ENCODE data around the gene FMN1.
A peak's percentile ranks its signal among the peaks of the same experiment; 100 is the strongest.

FMN1 gene

GRCh38 chr15:32775103-32775502, 419.4 kb downstream of the FMN1 start:
- DNase-seq (ENCODE audit: low read depth) = no peak

DNA sequence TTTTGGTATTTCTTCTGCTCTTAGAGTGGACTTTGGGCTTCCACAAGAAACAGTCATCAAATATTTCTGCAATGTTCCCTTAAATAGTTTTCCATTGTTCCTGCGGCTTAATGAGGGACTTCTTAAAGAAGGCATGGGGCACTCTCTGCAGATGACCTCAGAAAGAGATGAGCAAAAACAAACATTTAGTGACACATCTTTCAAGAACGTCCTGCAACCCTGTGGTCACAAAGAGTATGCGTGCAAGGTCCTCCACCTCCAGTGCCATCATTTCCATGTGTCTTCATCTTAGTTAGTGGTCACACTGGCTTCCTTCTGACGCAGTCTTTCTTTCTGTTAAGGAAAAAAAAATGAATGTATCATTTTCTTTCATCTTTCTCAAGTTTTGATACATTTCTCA, 420.5 kb downstream of the FMN1 start:
- peak; percentile 79 for DNase-seq (ENCODE audit: low read depth)

DNA sequence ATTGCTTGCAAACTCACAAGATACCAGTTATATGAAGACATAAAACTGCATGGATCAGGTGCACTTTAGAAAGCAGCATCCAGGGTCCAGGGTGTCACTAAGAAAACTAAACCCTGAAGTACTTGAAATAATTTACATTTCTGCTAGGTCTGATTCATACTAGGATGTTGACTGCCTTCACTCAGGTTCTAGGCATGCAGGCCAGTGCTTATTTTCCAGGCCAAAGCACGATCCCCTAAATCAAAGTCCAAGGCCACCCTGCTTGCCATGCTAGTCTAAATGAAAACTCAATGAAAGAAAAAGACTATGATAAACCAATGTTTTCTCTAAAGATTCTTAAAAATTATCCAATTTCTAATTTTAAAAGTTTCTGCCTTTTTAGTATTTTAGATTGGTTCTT, 427.3 kb downstream of the FMN1 start:
- peak; percentile 14 for DNase-seq (ENCODE audit: low read depth)

DNA sequence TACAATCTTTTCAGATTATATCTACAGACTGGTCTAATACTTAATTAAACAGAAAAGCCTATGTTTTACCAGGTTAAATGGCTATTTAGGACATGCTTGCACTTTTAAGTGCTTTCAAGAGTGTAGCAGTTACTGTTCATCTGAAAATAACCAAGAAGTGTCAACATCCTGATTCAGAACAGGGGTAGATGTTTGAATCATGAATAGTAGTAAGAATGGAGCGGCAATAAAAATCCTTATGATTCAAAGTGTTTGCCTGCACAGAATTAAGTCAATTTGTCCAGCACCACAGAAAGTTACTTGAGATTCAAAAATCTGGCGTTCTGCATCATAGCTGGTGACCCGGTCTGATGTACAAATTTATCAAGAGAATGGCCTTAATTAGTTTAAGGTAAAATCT, 428.4 kb downstream of the FMN1 start:
- no peak for DNase-seq (ENCODE audit: low read depth)

DNA sequence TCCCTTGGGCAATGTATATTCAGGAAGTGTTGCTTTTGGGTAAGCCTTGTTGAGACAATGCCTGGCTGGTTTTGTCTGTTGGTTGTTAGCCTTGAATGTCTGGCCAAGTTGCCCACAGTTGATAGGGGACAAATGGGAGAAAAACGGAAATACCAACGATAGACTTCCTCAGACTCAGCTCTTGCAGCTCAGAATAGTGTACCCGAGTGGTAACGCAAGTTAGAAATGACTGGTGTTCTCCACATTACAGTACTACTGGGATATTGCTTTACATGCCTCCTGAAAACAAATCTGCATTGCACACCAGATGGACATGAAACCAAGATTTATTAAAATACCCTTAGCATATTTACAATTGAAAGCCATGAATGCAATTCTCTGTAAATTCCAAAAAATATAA, 429.3 kb downstream of the FMN1 start:
- DNase-seq (ENCODE audit: low read depth) = no peak

DNA sequence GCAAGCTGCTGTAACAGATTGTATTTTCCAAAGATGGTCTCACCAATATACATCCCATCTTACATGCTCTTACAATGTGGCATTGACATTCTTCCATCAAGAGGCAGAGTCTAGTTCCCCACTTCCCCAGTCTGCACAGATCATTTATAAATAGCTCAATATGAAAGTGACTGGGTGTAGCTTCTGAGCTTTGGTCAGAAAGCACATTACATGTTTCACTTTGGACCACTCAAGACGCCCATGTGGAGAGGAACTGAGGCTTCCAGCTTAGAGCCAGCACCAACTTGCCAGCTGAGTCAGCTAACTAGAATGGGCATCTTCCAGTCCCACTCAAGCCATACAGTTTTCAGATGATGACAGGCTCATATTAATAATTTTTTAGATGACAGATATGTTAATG, 431.2 kb downstream of the FMN1 start:
- no peak for DNase-seq (ENCODE audit: low read depth)

GRCh38 chr15:32757426-32757825, 437.1 kb downstream of the FMN1 start:
- no peak for DNase-seq (ENCODE audit: low read depth)

DNA sequence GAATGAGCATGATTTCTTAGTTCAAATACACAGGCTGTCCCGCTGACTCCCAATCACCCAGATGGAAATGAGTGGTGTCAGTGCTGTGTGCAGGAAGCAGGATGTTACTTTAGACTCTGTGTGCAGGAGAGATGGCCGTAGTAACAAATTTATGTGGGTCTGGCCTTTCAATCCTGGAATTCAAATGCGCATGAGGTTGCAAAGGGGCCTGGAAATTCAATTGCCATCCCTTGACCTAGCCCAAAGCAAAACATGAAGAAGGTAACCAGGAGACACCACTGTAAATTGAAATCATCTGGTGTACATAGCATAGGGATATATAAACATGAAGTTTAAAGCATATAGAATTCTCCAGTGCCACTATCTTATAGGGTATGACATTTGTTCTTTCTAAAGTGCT, 443.5 kb downstream of the FMN1 start:
- no peak for DNase-seq (ENCODE audit: low read depth)

GRCh38 chr15:32747921-32748342, 446.6 kb downstream of the FMN1 start:
- DNase-seq (ENCODE audit: low read depth) = no peak

GRCh38 chr15:32746116-32746857, 448.2 kb downstream of the FMN1 start:
- DNase-seq (ENCODE audit: low read depth) = no peak

GRCh38 chr15:32743411-32744140, 450.9 kb downstream of the FMN1 start:
- DNase-seq (ENCODE audit: low read depth) = no peak

DNA sequence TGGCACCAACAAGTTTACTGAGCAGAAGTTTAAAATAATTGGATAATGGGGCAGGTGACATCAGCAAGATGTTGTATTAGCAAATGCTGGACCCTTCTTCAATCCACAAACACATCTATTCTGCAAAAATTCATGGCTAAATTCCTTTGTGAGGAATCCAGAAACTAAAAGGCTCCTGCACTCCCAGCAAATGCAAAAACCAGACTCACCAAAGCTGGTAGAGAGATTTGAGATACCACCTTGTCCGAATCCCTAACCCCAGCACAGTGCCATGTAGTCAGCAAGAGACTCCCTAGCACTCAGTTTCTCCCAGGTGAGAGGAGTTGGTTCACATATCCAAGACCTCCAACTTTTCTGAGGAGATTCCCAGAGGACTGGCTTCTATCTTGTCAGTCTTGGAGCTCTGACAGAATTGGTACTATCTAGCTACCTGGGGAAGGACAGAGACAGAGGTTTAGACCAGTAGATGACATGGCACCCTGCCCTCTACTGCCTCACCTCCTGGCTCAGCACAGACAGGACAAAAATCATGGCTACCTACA, 454.9 kb downstream of the FMN1 start:
- no peak for DNase-seq (ENCODE audit: low read depth)

DNA sequence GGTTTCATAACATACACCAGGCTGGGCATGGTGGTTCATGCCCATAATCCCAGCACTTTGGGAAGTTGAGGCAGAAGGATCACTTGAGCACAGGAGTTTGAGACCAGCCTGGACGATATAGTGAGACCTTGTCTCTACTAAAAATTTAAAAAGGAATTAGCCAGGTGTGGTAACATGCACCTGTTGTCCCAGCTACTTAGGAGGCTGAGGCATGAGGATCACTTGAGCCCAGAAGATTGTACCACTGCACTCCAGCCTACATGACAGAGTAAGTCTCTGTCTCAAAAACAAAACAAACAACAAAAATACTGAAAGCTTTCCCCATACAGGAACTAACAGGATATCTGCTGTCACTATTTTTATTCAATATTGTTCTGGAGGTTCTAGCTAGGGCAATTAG, 455.8 kb downstream of the FMN1 start:
- DNase-seq (ENCODE audit: low read depth) = no peak

DNA sequence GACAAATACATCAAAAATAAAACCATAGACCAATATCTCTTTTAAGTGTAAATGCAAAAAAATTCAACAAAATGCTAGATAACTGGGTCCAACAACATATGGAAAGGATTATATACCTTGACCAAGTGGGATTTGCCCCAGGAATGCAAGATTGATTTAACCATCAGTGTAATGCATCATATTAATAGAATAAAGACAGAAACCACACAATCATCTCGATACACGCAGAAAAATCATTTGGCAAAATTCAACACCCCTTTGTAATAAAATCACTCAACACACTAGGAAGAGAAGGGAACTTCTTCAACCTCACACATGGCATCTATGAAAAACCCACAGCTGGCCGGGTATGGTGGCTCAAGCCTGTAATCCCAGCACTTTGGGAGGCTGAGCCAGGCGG, 457.2 kb downstream of the FMN1 start:
- DNase-seq (ENCODE audit: low read depth) = no peak

- DNase-seq (ENCODE audit: low read depth) = no peak
Measured at GRCh38 chr15:32736701-32737061, 457.8 kb downstream of the FMN1 start.

DNA sequence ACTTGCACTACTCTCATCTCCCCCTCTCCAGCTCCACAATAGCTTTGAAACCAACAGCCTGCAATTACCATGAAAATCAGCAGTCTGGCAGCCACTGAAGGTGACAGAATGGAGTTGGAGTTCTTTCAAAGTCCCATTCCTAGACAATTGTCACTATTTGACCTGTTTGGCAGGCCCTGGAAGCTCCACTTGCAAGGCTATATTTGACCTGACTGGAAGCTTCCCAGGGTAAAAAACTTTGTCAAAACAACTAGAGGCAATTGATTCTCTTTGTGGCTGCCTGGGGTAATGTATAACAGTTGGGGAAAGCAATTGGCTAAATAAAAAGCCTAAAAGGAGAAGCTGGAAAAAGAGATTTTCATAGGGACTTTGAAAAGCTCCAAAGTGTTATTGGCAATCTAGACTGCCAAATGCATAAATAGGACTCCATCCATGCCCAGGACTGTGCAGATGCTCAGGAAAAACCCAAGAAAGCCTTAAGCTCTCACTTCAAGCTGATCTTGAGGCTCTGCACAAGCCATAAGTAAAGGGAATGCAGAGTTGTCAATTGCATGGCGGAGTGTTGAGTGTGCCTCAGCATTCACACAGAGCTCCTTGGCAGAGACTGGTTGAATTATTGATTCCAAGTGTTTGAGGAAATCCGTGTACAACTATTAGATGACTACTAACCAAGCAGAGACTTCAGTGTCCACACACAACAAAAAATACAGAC, 458.4 kb downstream of the FMN1 start:
- DNase-seq (ENCODE audit: low read depth) = no peak

- peak; percentile 4 for DNase-seq (ENCODE audit: low read depth)
Measured at GRCh38 chr15:32733281-32733680, 461.2 kb downstream of the FMN1 start.

DNA sequence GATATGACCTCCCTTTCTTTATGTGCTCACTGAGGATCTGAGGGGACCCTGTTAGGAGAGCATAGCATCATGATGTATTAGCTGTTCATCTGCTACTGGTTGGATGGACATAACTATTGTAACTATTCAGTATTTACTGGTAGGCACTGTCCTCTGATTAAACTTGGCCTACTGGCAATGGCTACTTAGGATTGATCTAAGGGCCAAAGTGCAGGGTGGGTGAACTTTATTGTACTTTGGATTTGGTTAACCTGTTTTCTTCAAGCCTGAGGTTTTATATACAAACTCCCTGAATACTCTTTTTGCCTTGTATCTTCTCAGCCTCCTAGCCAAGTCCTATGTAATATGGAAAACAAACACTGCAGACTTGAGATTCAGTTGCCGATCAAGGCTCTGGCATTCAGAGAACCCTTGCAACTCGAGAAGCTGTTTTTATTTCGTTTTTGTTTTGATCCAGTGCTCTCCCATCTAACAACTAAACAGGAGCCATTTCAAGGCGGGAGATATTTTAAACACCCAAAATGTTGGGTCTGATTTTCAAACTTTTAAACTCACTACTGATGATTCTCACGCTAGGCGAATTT, 461.8 kb downstream of the FMN1 start:
- DNase-seq (ENCODE audit: low read depth) = no peak

DNA sequence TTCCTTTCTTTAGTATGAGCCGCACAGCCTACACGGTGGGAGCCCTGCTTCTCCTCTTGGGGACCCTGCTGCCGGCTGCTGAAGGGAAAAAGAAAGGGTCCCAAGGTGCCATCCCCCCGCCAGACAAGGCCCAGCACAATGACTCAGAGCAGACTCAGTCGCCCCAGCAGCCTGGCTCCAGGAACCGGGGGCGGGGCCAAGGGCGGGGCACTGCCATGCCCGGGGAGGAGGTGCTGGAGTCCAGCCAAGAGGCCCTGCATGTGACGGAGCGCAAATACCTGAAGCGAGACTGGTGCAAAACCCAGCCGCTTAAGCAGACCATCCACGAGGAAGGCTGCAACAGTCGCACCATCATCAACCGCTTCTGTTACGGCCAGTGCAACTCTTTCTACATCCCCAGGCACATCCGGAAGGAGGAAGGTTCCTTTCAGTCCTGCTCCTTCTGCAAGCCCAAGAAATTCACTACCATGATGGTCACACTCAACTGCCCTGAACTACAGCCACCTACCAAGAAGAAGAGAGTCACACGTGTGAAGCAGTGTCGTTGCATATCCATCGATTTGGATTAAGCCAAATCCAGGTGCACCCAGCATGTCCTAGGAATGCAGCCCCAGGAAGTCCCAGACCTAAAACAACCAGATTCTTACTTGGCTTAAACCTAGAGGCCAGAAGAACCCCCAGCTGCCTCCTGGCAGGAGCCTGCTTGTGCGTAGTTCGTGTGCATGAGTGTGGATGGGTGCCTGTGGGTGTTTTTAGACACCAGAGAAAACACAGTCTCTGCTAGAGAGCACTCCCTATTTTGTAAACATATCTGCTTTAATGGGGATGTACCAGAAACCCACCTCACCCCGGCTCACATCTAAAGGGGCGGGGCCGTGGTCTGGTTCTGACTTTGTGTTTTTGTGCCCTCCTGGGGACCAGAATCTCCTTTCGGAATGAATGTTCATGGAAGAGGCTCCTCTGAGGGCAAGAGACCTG, 463.5 kb downstream of the FMN1 start:
- peak; percentile 22 for DNase-seq (ENCODE audit: low read depth)

- DNase-seq (ENCODE audit: low read depth) = no peak
Measured at GRCh38 chr15:32729700-32730395, 464.7 kb downstream of the FMN1 start.
